ENCODE results near the gene OR13A1. TPM values are rescaled to one million over a fixed set of nuclear protein-coding genes. Genes with fewer than 3 reads are reported as not detected.
"Not testable (repeated sequence)": the region's sequence is repeated elsewhere in the genome, so short reads cannot be mapped to it uniquely, and the experiment has no call there.

OR13A1 gene
- polyA plus RNA-seq, 1 of the 3 experiments (the other 2 are of a cell fraction), result not detected

DNA sequence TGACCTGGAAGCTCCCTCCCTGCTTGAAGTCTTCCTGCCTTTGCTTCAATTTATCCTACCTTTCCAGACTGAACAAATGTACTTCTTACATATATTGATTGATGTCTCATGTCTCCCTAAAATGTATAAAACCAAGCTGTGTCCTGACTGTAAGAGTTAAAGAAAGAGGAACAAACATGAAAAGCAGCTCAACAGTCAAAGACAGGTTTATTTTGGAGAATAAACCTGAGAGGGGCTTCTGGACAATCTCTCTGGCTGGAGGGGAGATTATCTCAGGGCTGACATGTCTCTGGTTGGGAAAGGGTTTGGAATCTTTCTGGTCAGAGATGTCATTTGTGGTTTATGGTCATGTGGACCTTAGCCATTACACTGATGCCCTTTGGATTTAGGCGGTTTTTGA lies 41.0 kb downstream of the OR13A1 start:
- no peak overlapping the region for H3K27ac ChIP-seq (ENCODE audit: low read depth in 2 of 2, low read length in 1 of 2)
- H2AFZ ChIP-seq (ENCODE audit: low read depth), result no peak overlapping the region
- no peak overlapping the region for H3K4me3 ChIP-seq (ENCODE audit: low read depth in 2 of 2, low read length in 1 of 2)
- no peaks in the 10 kb centered on the region for H3K9me3 ChIP-seq
- H3K4me1 ChIP-seq (ENCODE audit: control insufficient read depth in 1 of 2, insufficient read depth in 2 of 2, low read depth in 1 of 2, low read length in 1 of 2), result no peaks in the 10 kb centered on the region
- DNase-seq, result no peak
- no peak overlapping the region for H3K4me2 ChIP-seq
- H3K79me2 ChIP-seq (ENCODE audit: insufficient read depth), result no peaks in the 10 kb centered on the region
- H3K9me2 ChIP-seq, result no peaks in the 10 kb centered on the region
- H3K36me3 ChIP-seq (replicated peaks in 1 of 2; ENCODE audit: control insufficient read depth in 1 of 2, insufficient read depth in 2 of 2, low read length in 1 of 2), result no peaks in the 10 kb centered on the region
- CTCF ChIA-PET, result interaction anchor here (0.9 kb wide), 1 partner anchor 24 kb away, joined by 3 read pairs; no protein-coding TSS in a partner anchor
- H3F3A ChIP-seq (replicated peaks; ENCODE audit: insufficient read depth), result no peaks in the 10 kb centered on the region
- POLR2A ChIA-PET, result no interaction called here
- WGBS (ENCODE audit: low lambda C conversion rate), result 0% methylated on average over 1 of the region's 1 CpG
- no peak overlapping the region for H3K9ac ChIP-seq
- H3K27me3 ChIP-seq (ENCODE audit: insufficient read depth), result no peaks in the 10 kb centered on the region
- TF ChIP-seq, protein P1, sequence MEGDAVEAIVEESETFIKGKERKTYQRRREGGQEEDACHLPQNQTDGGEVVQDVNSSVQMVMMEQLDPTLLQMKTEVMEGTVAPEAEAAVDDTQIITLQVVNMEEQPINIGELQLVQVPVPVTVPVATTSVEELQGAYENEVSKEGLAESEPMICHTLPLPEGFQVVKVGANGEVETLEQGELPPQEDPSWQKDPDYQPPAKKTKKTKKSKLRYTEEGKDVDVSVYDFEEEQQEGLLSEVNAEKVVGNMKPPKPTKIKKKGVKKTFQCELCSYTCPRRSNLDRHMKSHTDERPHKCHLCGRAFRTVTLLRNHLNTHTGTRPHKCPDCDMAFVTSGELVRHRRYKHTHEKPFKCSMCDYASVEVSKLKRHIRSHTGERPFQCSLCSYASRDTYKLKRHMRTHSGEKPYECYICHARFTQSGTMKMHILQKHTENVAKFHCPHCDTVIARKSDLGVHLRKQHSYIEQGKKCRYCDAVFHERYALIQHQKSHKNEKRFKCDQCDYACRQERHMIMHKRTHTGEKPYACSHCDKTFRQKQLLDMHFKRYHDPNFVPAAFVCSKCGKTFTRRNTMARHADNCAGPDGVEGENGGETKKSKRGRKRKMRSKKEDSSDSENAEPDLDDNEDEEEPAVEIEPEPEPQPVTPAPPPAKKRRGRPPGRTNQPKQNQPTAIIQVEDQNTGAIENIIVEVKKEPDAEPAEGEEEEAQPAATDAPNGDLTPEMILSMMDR (IDR thresholded peaks at IDR 0.05), result no peak
- no peak for TF ChIP-seq MEF2A (IDR thresholded peaks at IDR 0.05; ENCODE audit: borderline replicate concordance, low read depth)
- no peak for TF ChIP-seq NFIC (IDR thresholded peaks at IDR 0.05; ENCODE audit: borderline replicate concordance)
- TF ChIP-seq, protein P2, sequence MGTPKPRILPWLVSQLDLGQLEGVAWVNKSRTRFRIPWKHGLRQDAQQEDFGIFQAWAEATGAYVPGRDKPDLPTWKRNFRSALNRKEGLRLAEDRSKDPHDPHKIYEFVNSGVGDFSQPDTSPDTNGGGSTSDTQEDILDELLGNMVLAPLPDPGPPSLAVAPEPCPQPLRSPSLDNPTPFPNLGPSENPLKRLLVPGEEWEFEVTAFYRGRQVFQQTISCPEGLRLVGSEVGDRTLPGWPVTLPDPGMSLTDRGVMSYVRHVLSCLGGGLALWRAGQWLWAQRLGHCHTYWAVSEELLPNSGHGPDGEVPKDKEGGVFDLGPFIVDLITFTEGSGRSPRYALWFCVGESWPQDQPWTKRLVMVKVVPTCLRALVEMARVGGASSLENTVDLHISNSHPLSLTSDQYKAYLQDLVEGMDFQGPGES (IDR thresholded peaks at IDR 0.05; ENCODE audit: low read depth, low read length), result no peak
- no peak for TF ChIP-seq TAF1 (IDR thresholded peaks at IDR 0.05; ENCODE audit: borderline replicate concordance, low read depth, low read length)
- TF ChIP-seq GABPA (IDR thresholded peaks at IDR 0.05; ENCODE audit: low read depth), result no peak
- TF ChIP-seq EZH2phosphoT487 (IDR thresholded peaks at IDR 0.05; ENCODE audit: borderline replicate concordance, low read depth), result no peak
- no peak for TF ChIP-seq TEAD4 (IDR thresholded peaks at IDR 0.05; ENCODE audit: borderline replicate concordance, insufficient read depth)
- TF ChIP-seq EP300 (IDR thresholded peaks at IDR 0.05; ENCODE audit: borderline replicate concordance in 1 of 2, low read depth in 1 of 2, low read length in 1 of 2), result no peak
- no peak for TF ChIP-seq PBX3 (IDR thresholded peaks at IDR 0.05)
- TF ChIP-seq SIN3A (IDR thresholded peaks at IDR 0.05; ENCODE audit: borderline replicate concordance, low read depth, low read length), result no peak
- no peak for TF ChIP-seq GATA2 (CRISPR knock-in tag; IDR thresholded peaks at IDR 0.05)
- no peak for TF ChIP-seq POLR2AphosphoS5 (IDR thresholded peaks at IDR 0.05; ENCODE audit: low read depth, low read length)
- TF ChIP-seq ELF1 (IDR thresholded peaks at IDR 0.05), result no peak
- TF ChIP-seq FOXM1 (IDR thresholded peaks at IDR 0.05; ENCODE audit: low read depth), result no peak
- TF ChIP-seq JUND (IDR thresholded peaks at IDR 0.05), result no peak
- TF ChIP-seq, protein P3, sequence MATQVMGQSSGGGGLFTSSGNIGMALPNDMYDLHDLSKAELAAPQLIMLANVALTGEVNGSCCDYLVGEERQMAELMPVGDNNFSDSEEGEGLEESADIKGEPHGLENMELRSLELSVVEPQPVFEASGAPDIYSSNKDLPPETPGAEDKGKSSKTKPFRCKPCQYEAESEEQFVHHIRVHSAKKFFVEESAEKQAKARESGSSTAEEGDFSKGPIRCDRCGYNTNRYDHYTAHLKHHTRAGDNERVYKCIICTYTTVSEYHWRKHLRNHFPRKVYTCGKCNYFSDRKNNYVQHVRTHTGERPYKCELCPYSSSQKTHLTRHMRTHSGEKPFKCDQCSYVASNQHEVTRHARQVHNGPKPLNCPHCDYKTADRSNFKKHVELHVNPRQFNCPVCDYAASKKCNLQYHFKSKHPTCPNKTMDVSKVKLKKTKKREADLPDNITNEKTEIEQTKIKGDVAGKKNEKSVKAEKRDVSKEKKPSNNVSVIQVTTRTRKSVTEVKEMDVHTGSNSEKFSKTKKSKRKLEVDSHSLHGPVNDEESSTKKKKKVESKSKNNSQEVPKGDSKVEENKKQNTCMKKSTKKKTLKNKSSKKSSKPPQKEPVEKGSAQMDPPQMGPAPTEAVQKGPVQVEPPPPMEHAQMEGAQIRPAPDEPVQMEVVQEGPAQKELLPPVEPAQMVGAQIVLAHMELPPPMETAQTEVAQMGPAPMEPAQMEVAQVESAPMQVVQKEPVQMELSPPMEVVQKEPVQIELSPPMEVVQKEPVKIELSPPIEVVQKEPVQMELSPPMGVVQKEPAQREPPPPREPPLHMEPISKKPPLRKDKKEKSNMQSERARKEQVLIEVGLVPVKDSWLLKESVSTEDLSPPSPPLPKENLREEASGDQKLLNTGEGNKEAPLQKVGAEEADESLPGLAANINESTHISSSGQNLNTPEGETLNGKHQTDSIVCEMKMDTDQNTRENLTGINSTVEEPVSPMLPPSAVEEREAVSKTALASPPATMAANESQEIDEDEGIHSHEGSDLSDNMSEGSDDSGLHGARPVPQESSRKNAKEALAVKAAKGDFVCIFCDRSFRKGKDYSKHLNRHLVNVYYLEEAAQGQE (IDR thresholded peaks at IDR 0.05; ENCODE audit: low read depth, low read length), result no peak
- no peaks in the 10 kb centered on the region for H4K20me1 ChIP-seq (ENCODE audit: insufficient read depth)

- H3K9me2 ChIP-seq; POLR2A ChIA-PET; H3K4me1 ChIP-seq (ENCODE audit: control insufficient read depth in 1 of 2, insufficient read depth in 2 of 2, low read depth in 1 of 2, low read length in 1 of 2); H3K79me2 ChIP-seq (ENCODE audit: insufficient read depth); H3K4me2 ChIP-seq; H3K9ac ChIP-seq; H3K36me3 ChIP-seq (replicated peaks in 1 of 2; ENCODE audit: control insufficient read depth in 1 of 2, insufficient read depth in 2 of 2, low read length in 1 of 2); H4K20me1 ChIP-seq (ENCODE audit: insufficient read depth); H3K27ac ChIP-seq (ENCODE audit: low read depth in 2 of 2, low read length in 1 of 2); DNase-seq; CTCF ChIA-PET; H3K27me3 ChIP-seq (ENCODE audit: insufficient read depth); H3F3A ChIP-seq (replicated peaks; ENCODE audit: insufficient read depth); H2AFZ ChIP-seq (ENCODE audit: low read depth); H3K4me3 ChIP-seq (ENCODE audit: low read depth in 2 of 2, low read length in 1 of 2); H3K9me3 ChIP-seq: not testable (repeated sequence)
- 0% methylated on average over 2 of the region's 2 CpGs for WGBS (ENCODE audit: low lambda C conversion rate)
Measured at GRCh38 chr10:45267777-45268176, 47.6 kb downstream of the OR13A1 start.

Data from SK-N-SH (cell line).